Natural killer cell (primary cell): ENCODE measurements around the gene ATAD2B. TPM values are rescaled to one million over a fixed set of nuclear protein-coding genes. Genes with fewer than 3 reads are reported as not detected.

Experiments used
- ATAC-seq, 3 donors: fragments of 150-1000 bp in 2 of 3; fragments of 200-7000 bp in 1 of 3; cut with Tn5 transposase; 1 replicate in 1 of 3; 2 replicates in 2 of 3; pipeline ENCODE4 v1.10.0; 2021; ENCODE audit warnings: mild to moderate bottlenecking in 2 of 3, moderate library complexity in 2 of 3
- DNase-seq, 2 donors: peaks; one replicate each; pipeline versions ENCODE4 v3.0.0 to v3.0.0-alpha.2; 2013 to 2021; ENCODE audit warnings: mixed read lengths in 1 of 2
- H3K27ac ChIP-seq: one replicate; pipeline ENCODE4 v1.5.1; 2013; ENCODE audit warnings: mild to moderate bottlenecking, low read length
- H3K27me3 ChIP-seq: one replicate; pipeline ENCODE4 v1.6.1; 2013; ENCODE audit warnings: low read length; ENCODE audit not compliant: control insufficient read depth, insufficient read depth
- H3K36me3 ChIP-seq: one replicate; pipeline ENCODE4 v1.6.1; 2013; ENCODE audit warnings: low read length; ENCODE audit not compliant: control insufficient read depth, insufficient read depth
- H3K4me1 ChIP-seq: one replicate; pipeline ENCODE4 v1.6.1; 2013; ENCODE audit warnings: low read length; ENCODE audit not compliant: control insufficient read depth, insufficient read depth
- H3K4me3 ChIP-seq: one replicate; pipeline ENCODE4 v1.5.1; 2013; ENCODE audit warnings: low read length
- H3K9me3 ChIP-seq: one replicate; pipeline ENCODE4 v1.6.1; 2013; ENCODE audit warnings: low read length; ENCODE audit not compliant: control insufficient read depth, insufficient read depth
- H3K27ac Mint-ChIP-seq, 2 donors: one replicate each; pipeline ENCODE4 v1.8.0; 2022; ENCODE audit warnings: mild to moderate bottlenecking in 2 of 2, mixed read lengths in 2 of 2, moderate library complexity in 1 of 2
- H3K27me3 Mint-ChIP-seq, 2 donors: one replicate each; pipeline ENCODE4 v1.8.0; 2022; ENCODE audit warnings: low read depth in 2 of 2, mixed read lengths in 2 of 2
- H3K36me3 Mint-ChIP-seq: one replicate; pipeline ENCODE4 v1.8.0; 2022; ENCODE audit warnings: mixed read lengths
- H3K4me1 Mint-ChIP-seq, 2 donors: one replicate each; pipeline ENCODE4 v1.8.0; 2022; ENCODE audit warnings: mixed read lengths in 2 of 2
- H3K4me3 Mint-ChIP-seq: one replicate; pipeline ENCODE4 v1.8.0; 2022; ENCODE audit warnings: mild to moderate bottlenecking, moderate library complexity, mixed read lengths
- H3K9me3 Mint-ChIP-seq, 2 donors: one replicate each; pipeline ENCODE4 v1.8.0; 2022; ENCODE audit warnings: mixed read lengths in 2 of 2
- CTCF ChIP-seq: fragments of 200-600 bp; IDR thresholded peaks from one replicate; pipeline ENCODE4 v1.8.0; 2022; ENCODE audit warnings: antibody characterized with exemption
- WGBS: methylation state at CpG from one replicate; pipeline ENCODE4 v1.1.7; 2013; ENCODE audit warnings: missing lambda C conversion rate; ENCODE audit not compliant: insufficient coverage; 5-methylcytosine and 5-hydroxymethylcytosine counted together
- intact Hi-C: fragments of 100-400 bp; cut with micrococcal nuclease; formaldehyde crosslinking; loops from one replicate; pipeline ENCODE4 v1.14.2; 2022
- total RNA-seq, 4 donors: library from RNA; stranded (reverse); fragments of 120-200 nt in 1 of 4; gene quantifications; one replicate each; pipeline versions ENCODE4 v1.2.3 to v1.2.4, GENCODE V29; 2013 to 2022

Gene ATAD2B
- total RNA-seq, 3 donors from 2014 or later (not counting 1 experiment from before 2014, with no cell fraction given) = 71.5 to 85.7 (median 84.0) TPM

- Mint-ChIP-seq H3K4me1 (peaks cover 3 to 27% of the 10 kb centered on the region in 2 donors), H3K27me3 (no peaks in the 10 kb centered on the region), H3K4me3 (no peak overlapping the region), H3K27ac (peak overlapping the region in 1 of 2 donors; percentile 27), H3K9me3 (peaks cover 0 to 2% of the 10 kb centered on the region in 2 donors), H3K36me3 (no peaks in the 10 kb centered on the region)
- TF ChIP-seq CTCF = no peak
- intact Hi-C loops = no loop called here
- Histone ChIP-seq H3K9me3 (no peaks in the 10 kb centered on the region), H3K36me3 (peaks cover 10% of the 10 kb centered on the region), H3K4me3 (no peak overlapping the region), H3K27ac (no peak overlapping the region), H3K4me1 (no peaks in the 10 kb centered on the region), H3K27me3 (no peaks in the 10 kb centered on the region)
- no CpG with 5 or more reads among the region's 1 CpG for WGBS
- ATAC-seq (no peak), DNase-seq (no peak)
These were observed 87.9 kb downstream of the ATAD2B start for GRCh38 chr2:23838996-23839395.

GRCh38 chr2:23838581-23838980 is 88.3 kb downstream of the ATAD2B start:
- no peaks in the 10 kb centered on the region for H3K27me3 Mint-ChIP-seq
- Histone ChIP-seq H3K9me3 (no peaks in the 10 kb centered on the region), H3K36me3 (peaks cover 10% of the 10 kb centered on the region), H3K4me1 (no peaks in the 10 kb centered on the region), H3K27me3 (no peaks in the 10 kb centered on the region), H3K27ac (no peak overlapping the region), H3K4me3 (no peak overlapping the region)
- peaks cover 3 to 27% of the 10 kb centered on the region in 2 donors for H3K4me1 Mint-ChIP-seq
- H3K4me3 Mint-ChIP-seq = no peak overlapping the region
- WGBS = no CpG with 5 or more reads among the region's 1 CpG
- H3K27ac Mint-ChIP-seq = no peak overlapping the region
- DNase-seq (no peak), ATAC-seq (no peak)
- H3K9me3 Mint-ChIP-seq = peaks cover 0 to 2% of the 10 kb centered on the region in 2 donors
- intact Hi-C loops = no loop called here
- TF ChIP-seq CTCF = no peak
- no peaks in the 10 kb centered on the region for H3K36me3 Mint-ChIP-seq

- Mint-ChIP-seq H3K4me1 (peaks cover 3 to 20% of the 10 kb centered on the region in 2 donors), H3K36me3 (no peaks in the 10 kb centered on the region), H3K27ac (peak overlapping the region in 1 of 2 donors; percentile 39), H3K27me3 (no peaks in the 10 kb centered on the region), H3K4me3 (no peak overlapping the region), H3K9me3 (peaks cover 0 to 2% of the 10 kb centered on the region in 2 donors)
- ATAC-seq (no peak), DNase-seq (no peak)
- no CpG with 5 or more reads among the region's 1 CpG for WGBS
- intact Hi-C loops = no loop called here
- H3K27ac ChIP-seq = no peak overlapping the region
- no peaks in the 10 kb centered on the region for H3K27me3 ChIP-seq
- no peaks in the 10 kb centered on the region for H3K4me1 ChIP-seq
- TF ChIP-seq CTCF = no peak
- H3K36me3 ChIP-seq = peaks cover 12% of the 10 kb centered on the region
- H3K9me3 ChIP-seq = no peaks in the 10 kb centered on the region
- H3K4me3 ChIP-seq = no peak overlapping the region
These were observed 89.1 kb downstream of the ATAD2B start for GRCh38 chr2:23837871-23838270.

GRCh38 chr2:23836971-23837565 is 89.9 kb downstream of the ATAD2B start:
- Histone ChIP-seq H3K36me3 (peaks cover 14% of the 10 kb centered on the region), H3K4me3 (no peak overlapping the region), H3K4me1 (no peaks in the 10 kb centered on the region), H3K27me3 (no peaks in the 10 kb centered on the region), H3K27ac (no peak overlapping the region), H3K9me3 (no peaks in the 10 kb centered on the region)
- Mint-ChIP-seq H3K27me3 (no peaks in the 10 kb centered on the region), H3K9me3 (peaks cover 0 to 2% of the 10 kb centered on the region in 2 donors), H3K4me3 (no peak overlapping the region), H3K36me3 (no peaks in the 10 kb centered on the region), H3K4me1 (peaks cover 3 to 12% of the 10 kb centered on the region in 2 donors), H3K27ac (no peak overlapping the region)
- DNase-seq (no peak), ATAC-seq (no peak)
- WGBS = 85% methylated on average over 9 of the region's 9 CpGs
- TF ChIP-seq CTCF = no peak
- intact Hi-C loops = no loop called here
